Duodenal mucosa (tissue), 2 donors: Measurements from ENCODE around the gene RHOBTB3.

Experiments used
- H3K27ac ChIP-seq: one replicate; pipeline ENCODE4 v1.7.0; 2013; ENCODE audit warnings: low read depth, low read length
- H3K27me3 ChIP-seq, 2 donors: one replicate each; pipeline ENCODE4 v1.7.0; 2013; ENCODE audit warnings: low read length in 2 of 2, control low read depth in 1 of 2; ENCODE audit not compliant: insufficient read depth in 2 of 2, control insufficient read depth in 1 of 2
- H3K36me3 ChIP-seq, 2 donors: one replicate each; pipeline ENCODE4 v1.7.0; 2013; ENCODE audit warnings: low read length in 2 of 2, control low read depth in 1 of 2; ENCODE audit not compliant: insufficient read depth in 2 of 2, control insufficient read depth in 1 of 2
- H3K4me1 ChIP-seq, 2 donors: one replicate each; pipeline ENCODE4 v1.7.0; 2013; ENCODE audit warnings: low read length in 2 of 2, control low read depth in 1 of 2; ENCODE audit not compliant: insufficient read depth in 2 of 2, control insufficient read depth in 1 of 2
- H3K4me3 ChIP-seq, 2 donors: one replicate each; pipeline ENCODE4 v1.7.0; 2013; ENCODE audit warnings: low read length in 2 of 2, low read depth in 1 of 2
- H3K9ac ChIP-seq, 2 donors: one replicate each; pipeline ENCODE4 v1.7.0; 2013; ENCODE audit warnings: low read length in 2 of 2, low read depth in 1 of 2
- H3K9me3 ChIP-seq, 2 donors: one replicate each; pipeline ENCODE4 v1.7.0; 2013; ENCODE audit warnings: low read length in 2 of 2, control low read depth in 1 of 2; ENCODE audit not compliant: control insufficient read depth in 1 of 2

The RHOBTB3 gene

DNA sequence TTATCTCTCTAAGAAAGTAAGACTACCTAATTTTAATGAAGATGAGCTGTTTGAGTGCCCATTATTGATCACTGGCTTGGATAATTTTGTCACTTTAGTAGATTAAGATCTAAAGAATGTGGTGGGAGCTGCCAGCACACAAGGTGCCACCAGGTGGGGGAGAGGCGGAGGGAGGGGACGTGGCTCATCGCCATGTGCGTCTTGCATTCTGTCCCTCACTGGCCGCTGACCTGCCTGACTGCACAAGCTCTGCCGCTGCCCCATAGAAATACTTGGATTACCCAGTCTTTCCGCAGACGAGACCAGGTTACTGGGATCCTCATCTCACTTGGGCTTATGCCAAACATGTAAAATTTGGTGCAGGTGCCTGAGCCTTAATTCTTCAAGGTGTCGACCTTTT lies 37.6 kb downstream of the RHOBTB3 start:
- H3K27me3 ChIP-seq, result no peaks in the 10 kb centered on the region
- peaks cover 0 to 20% of the 10 kb centered on the region in 2 donors for H3K36me3 ChIP-seq
- no peak overlapping the region for H3K27ac ChIP-seq
- peaks cover 0 to 5% of the 10 kb centered on the region in 2 donors for H3K4me1 ChIP-seq
- no peak overlapping the region for H3K9ac ChIP-seq
- no peak overlapping the region for H3K4me3 ChIP-seq
- H3K9me3 ChIP-seq, result no peaks in the 10 kb centered on the region

DNA sequence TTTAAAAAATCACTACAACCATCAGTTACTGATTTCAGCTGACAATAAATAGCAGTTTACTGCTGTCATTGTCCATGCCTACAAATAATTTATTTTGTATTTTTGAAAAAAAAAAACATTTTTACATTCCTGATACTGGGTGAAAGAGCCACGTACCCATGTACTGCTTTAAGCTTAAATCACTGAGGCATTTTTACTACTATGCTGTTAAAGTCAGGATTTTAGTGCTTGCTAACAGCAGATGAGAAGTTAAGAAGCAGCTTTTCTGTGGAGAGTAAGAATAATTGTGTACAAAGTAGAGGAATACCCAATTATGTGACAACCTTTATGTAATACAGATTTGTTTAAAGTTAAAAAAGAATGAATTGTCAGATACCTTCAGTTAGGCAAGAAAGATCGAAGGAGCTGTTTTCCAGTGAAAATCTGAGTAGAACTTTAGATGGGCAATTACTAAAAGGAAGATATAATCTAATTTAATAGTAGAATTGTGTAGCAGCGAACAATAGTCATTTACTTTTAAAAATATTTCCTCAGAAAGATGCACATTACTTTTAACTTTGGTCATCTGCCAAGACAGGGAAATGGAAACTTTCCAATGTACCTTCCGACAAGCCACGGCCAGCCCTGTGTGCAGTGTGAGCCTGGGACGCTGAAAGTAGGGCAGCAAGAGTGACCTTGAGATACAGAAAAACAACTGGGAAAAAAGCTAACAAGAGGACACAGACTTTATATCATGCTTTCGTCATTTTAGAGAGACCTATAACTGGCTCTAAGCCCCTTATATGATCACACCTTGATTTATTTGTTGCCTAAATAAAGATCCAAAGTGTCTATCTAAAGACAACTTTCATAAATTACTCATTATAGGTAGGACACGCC lies 39.9 kb downstream of the RHOBTB3 start:
- H3K4me3 ChIP-seq, result no peak overlapping the region
- no peaks in the 10 kb centered on the region for H3K27me3 ChIP-seq
- H3K36me3 ChIP-seq, result peaks cover 0 to 20% of the 10 kb centered on the region in 2 donors
- H3K27ac ChIP-seq, result no peak overlapping the region
- no peaks in the 10 kb centered on the region for H3K9me3 ChIP-seq
- H3K9ac ChIP-seq, result no peak overlapping the region
- H3K4me1 ChIP-seq, result peaks cover 0 to 6% of the 10 kb centered on the region in 2 donors

DNA sequence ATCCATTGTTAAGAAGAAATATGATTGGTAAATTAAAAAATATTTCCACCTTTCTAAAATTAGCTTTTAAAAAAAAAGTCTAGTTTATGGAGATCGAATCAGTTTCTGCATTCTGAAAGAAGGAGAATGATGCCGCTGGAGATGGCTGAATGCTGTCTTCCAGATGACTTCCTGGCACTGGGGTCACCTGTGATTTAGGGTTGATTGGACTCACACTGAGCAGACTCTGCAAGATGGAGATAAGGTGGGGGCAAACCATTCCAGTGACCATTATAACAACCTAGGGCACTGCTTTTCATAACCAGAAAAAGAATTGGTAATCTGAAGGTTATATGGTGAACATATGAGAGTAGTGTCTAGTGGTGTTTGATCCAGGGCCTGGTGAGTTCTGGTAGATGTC lies 40.8 kb downstream of the RHOBTB3 start:
- no peak overlapping the region for H3K27ac ChIP-seq

DNA sequence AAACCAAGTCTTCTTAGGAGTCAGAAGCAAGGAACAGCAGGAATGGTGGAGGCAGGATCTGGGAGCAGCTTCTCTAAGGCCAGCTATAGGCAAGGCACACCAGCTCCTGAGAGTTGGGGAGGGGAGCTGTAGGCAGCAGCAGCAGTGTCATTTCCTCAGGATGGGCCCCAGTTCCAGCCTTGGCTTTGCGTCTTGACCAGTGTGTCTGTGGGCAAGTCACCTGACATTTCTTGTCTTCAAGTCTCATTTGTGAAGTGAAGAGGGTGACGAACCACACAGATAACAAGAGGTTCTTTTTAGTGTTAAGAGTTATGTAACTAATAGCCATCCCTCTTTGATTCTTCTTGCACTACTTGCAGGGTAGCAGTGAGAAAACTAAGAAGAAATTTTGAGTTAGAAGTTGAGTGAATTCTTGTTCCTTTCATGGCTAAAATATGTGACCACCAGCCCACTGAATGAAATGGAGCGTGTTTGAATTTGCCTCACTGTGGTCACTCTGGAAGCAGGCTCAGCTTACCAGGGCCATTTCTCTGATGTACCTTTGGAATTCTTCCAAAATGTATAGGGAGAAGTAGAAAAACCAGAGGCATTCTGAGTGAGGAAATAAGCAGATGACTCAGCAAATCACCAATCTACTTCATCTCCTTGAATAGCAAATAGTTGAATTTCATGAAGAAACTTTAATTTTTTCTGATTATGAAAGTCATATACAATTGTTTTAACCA lies 42.4 kb downstream of the RHOBTB3 start:
- Histone ChIP-seq H3K27me3 (no peaks in the 10 kb centered on the region), H3K9me3 (no peaks in the 10 kb centered on the region), H3K9ac (no peak overlapping the region), H3K4me3 (no peak overlapping the region), H3K27ac (no peak overlapping the region), H3K36me3 (peaks cover 0 to 18% of the 10 kb centered on the region in 2 donors), H3K4me1 (peaks cover 0 to 6% of the 10 kb centered on the region in 2 donors)

More for the DNA sequence above, 40.8 kb downstream of the RHOBTB3 start:
- peaks cover 0 to 20% of the 10 kb centered on the region in 2 donors for H3K36me3 ChIP-seq
- peaks cover 0 to 6% of the 10 kb centered on the region in 2 donors for H3K4me1 ChIP-seq
- no peaks in the 10 kb centered on the region for H3K9me3 ChIP-seq
- H3K27me3 ChIP-seq, result no peaks in the 10 kb centered on the region
- H3K4me3 ChIP-seq, result no peak overlapping the region
- H3K9ac ChIP-seq, result no peak overlapping the region

DNA sequence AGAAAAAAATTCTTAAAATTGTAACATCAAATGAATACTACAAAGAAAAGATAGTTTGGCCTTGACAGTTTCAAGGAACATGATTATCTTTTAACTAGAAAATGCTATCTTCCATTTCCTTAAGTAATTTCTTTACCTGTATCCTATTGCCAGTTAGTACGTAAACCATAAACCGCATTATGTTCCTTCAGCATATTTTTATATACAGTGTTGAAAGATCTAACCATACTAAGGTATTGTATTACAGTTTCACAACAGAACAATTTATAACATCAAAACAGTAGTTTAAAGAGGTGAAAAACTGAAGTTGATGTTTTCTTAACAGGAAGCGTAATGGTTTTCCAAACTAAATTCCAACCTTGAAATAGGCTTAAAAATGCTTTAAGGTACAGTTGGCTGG lies 46.3 kb downstream of the RHOBTB3 start:
- peaks cover 0 to 9% of the 10 kb centered on the region in 2 donors for H3K4me1 ChIP-seq
- H3K4me3 ChIP-seq, result no peak overlapping the region
- no peak overlapping the region for H3K27ac ChIP-seq
- no peaks in the 10 kb centered on the region for H3K9me3 ChIP-seq
- H3K9ac ChIP-seq, result no peak overlapping the region
- H3K27me3 ChIP-seq, result no peaks in the 10 kb centered on the region
- peaks cover 0 to 4% of the 10 kb centered on the region in 2 donors for H3K36me3 ChIP-seq

GRCh38 chr5:95778713-95779436 lies 47.7 kb downstream of the RHOBTB3 start:
- peaks cover 0 to 3% of the 10 kb centered on the region in 2 donors for H3K4me1 ChIP-seq
- H3K27me3 ChIP-seq, result no peaks in the 10 kb centered on the region
- no peaks in the 10 kb centered on the region for H3K36me3 ChIP-seq
- no peak overlapping the region for H3K9ac ChIP-seq
- H3K4me3 ChIP-seq, result no peak overlapping the region
- no peaks in the 10 kb centered on the region for H3K9me3 ChIP-seq
- H3K27ac ChIP-seq, result no peak overlapping the region

DNA sequence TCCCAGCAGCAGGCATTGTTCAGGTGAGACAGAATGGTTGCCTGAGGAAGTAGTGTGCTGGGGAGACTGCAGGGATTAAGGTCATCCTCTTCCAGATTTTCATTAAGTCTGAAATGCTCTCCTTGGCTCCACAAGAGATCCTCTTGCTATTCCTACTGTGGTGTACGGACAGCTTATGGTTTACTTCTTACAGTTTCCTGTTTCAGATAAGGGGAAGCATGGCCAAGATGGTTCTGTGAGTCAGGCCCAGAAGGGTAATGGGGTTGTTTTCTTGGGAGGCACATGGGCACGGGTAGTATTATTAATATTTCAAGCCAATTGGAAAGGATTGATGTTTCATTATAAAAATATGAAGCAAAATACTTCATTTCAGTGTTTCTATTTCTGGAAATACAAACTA lies 48.5 kb downstream of the RHOBTB3 start:
- Histone ChIP-seq H3K27me3 (no peaks in the 10 kb centered on the region), H3K4me1 (peaks cover 0 to 3% of the 10 kb centered on the region in 2 donors), H3K27ac (no peak overlapping the region), H3K9ac (no peak overlapping the region), H3K36me3 (peaks cover 0 to under 1% of the 10 kb centered on the region in 2 donors), H3K4me3 (no peak overlapping the region), H3K9me3 (no peaks in the 10 kb centered on the region)

GRCh38 chr5:95780597-95780996 lies 49.5 kb downstream of the RHOBTB3 start:
- Histone ChIP-seq H3K27ac (no peak overlapping the region), H3K9ac (no peak overlapping the region), H3K4me1 (peaks cover 0 to 3% of the 10 kb centered on the region in 2 donors), H3K9me3 (no peaks in the 10 kb centered on the region), H3K36me3 (peaks cover 0 to 7% of the 10 kb centered on the region in 2 donors), H3K4me3 (no peak overlapping the region), H3K27me3 (no peaks in the 10 kb centered on the region)

GRCh38 chr5:95781101-95781583 lies 50.0 kb downstream of the RHOBTB3 start:
- no peak overlapping the region for H3K9ac ChIP-seq
- no peak overlapping the region for H3K4me3 ChIP-seq

More at GRCh38 chr5:95781101-95781583, 50.0 kb downstream of the RHOBTB3 start:
- Histone ChIP-seq H3K4me1 (peaks cover 0 to 3% of the 10 kb centered on the region in 2 donors), H3K9me3 (no peaks in the 10 kb centered on the region), H3K36me3 (peaks cover 0 to 7% of the 10 kb centered on the region in 2 donors), H3K27me3 (no peaks in the 10 kb centered on the region), H3K27ac (no peak overlapping the region)
